ENCODE data around the gene DNAJC25. TPM values are rescaled to one million over a fixed set of nuclear protein-coding genes. Genes with fewer than 3 reads are reported as not detected.

Gene DNAJC25
- total and polyA plus RNA-seq, 12 donors, result 9.1 to 36.0 (median 15.5) TPM

DNA sequence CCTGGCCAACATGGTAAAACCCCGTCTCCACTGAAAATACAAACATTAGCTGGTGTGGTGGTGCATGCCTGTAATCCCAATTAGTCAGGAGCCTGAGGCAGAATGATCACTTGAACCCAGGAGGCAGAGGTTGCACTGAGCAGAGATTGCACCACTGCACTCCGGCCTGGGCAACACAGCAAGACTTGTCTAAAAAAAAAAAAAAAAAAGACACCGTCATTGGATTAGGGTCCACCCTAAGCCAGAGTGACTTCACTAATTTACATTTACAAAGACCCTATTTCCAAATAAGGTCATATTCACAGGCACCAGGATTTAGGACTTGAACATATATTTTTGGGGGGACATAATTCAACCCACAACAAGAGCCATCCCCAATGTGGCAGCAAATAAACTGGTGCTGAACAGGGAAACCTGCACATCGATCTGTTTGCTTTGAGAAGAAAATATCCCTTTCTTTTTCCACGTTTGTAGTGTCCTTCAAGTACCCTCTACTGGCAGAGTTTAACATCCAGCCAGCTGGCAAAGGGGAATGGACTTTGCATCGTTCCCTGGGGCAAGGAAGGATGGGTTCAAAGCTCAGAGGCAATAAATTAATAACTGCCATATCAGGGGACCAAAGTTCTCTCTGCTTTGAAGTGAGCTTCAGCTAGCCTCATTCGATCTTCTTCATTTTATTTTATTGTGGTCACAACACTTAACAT, 3.7 kb upstream of the DNAJC25 start:
- Histone ChIP-seq H3K27ac (no peak overlapping the region), H3K9me3 (replicated peaks in 1 of 3) (no peaks in the 10 kb centered on the region), H3K4me3 (no peak overlapping the region), H3K4me1 (replicated peaks in 1 of 2) (peaks cover 16 to 18% of the 10 kb centered on the region in 2 donors), H3K36me3 (replicated peaks in 1 of 2) (no peaks in the 10 kb centered on the region), H3K27me3 (no peaks in the 10 kb centered on the region)
- intact Hi-C loops (cut with DNase I), result no loop called here
- 48 to 62% (median 53%) methylated on average over 7 of the region's 7 CpGs for WGBS, 4 donors
- TF ChIP-seq CTCF (IDR thresholded peaks at IDR 0.05) (no peak), POLR2A (IDR thresholded peaks at IDR 0.05) (no peak)
- DNase-seq, result peak in 1 of 7 donors; percentile 35

DNA sequence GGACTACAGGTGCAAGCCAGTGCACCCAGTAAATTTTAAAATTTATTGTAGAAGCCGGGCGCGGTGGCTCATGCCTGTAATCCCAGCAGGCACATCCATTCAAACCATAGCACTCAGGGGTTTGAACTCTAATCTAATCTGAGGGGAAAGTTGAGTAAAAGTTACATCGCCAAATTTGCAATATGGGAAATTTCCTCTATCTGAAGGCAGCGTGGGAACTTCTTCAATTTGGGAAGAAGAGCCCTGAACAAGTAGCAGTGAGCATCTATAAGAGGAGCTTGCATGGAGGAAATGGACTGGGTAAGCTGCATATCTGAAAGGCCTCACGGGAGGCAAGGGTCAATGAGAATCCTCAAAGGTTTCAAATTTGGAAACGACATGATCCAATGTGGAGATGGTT, 2.7 kb upstream of the DNAJC25 start:
- 87 to 95% (median 89%) methylated on average over 7 of the region's 7 CpGs for WGBS, 4 donors
- intact Hi-C loops (cut with DNase I), result no loop called here
- DNase-seq, result no peak

DNA sequence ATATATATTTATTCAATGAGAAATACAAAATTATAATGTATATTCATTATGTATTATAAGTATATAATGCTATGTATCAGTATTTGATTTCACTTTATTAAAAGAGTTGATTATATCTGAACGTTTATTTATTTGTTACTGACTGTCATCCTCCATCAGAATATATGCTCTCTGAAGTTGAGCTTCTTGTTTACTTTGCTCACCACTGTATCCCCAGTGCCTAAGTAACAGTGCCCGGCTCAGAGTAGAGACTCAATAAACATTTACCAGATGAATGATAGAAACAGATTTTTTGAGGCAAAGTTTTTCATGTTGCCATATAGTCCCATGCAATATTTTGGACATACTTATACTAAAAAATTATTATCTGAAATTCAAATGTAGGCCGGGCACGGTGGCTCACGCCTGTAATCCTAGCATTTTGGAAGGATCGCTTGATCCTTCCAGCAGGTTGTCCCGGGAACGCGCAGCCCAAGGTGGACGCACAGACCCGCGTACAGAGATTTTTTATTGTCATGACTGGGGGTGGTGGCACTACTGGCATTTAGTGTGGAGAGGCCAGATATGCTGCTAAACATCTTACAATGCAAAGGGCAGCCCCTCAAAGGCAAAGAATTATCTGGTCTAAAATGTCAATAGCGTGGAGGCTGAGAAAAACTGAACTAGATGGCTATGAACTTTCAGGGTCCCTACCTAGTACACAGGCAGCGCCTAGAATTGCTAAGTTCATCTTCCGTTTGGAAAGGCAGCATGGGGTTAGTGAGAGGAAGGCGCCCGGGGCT, 761 bp upstream of the DNAJC25 start:
- peak overlapping the region in 3 of 4 donors; percentile 35 to 99 (median 59) for H3K4me3 ChIP-seq
- peaks cover 14 to 34% of the 10 kb centered on the region in 2 donors for H3K4me1 ChIP-seq (replicated peaks in 1 of 2)
- TF ChIP-seq POLR2A (IDR thresholded peaks at IDR 0.05) (no peak), CTCF (IDR thresholded peaks at IDR 0.05) (no peak)
- H3K9me3 ChIP-seq (replicated peaks in 1 of 3), result no peaks in the 10 kb centered on the region
- intact Hi-C loops (cut with DNase I), result no loop called here
- no peak for DNase-seq
- peak overlapping the region in 2 of 5 donors; percentile 89 to 99 for H3K27ac ChIP-seq
- WGBS, 4 donors, result 4 to 8% (median 8%) methylated on average over 17 of the region's 17 CpGs
- H3K36me3 ChIP-seq (replicated peaks in 1 of 2), result no peaks in the 10 kb centered on the region
- no peaks in the 10 kb centered on the region for H3K27me3 ChIP-seq

More for the DNA sequence above, 2.7 kb upstream of the DNAJC25 start:
- Histone ChIP-seq H3K4me1 (replicated peaks in 1 of 2) (peaks cover 15 to 21% of the 10 kb centered on the region in 2 donors), H3K36me3 (replicated peaks in 1 of 2) (no peaks in the 10 kb centered on the region), H3K27ac (no peak overlapping the region), H3K27me3 (no peaks in the 10 kb centered on the region), H3K4me3 (no peak overlapping the region), H3K9me3 (replicated peaks in 1 of 3) (no peaks in the 10 kb centered on the region)
- TF ChIP-seq CTCF (IDR thresholded peaks at IDR 0.05) (no peak), POLR2A (IDR thresholded peaks at IDR 0.05) (no peak)

GRCh38 chr9:111630964-111631213, 245 bp upstream of the DNAJC25 start:
- Histone ChIP-seq H3K9me3 (replicated peaks in 1 of 3) (no peaks in the 10 kb centered on the region), H3K4me3 (peak overlapping the region in 3 of 4 donors; percentile 35 to 99 (median 59)), H3K27ac (peak overlapping the region in 2 of 5 donors; percentile 89 to 99), H3K27me3 (no peaks in the 10 kb centered on the region), H3K4me1 (replicated peaks in 1 of 2) (peaks cover 14 to 39% of the 10 kb centered on the region in 2 donors), H3K36me3 (replicated peaks in 1 of 2) (no peaks in the 10 kb centered on the region)
- TF ChIP-seq CTCF (IDR thresholded peaks at IDR 0.05) (no peak), POLR2A (IDR thresholded peaks at IDR 0.05) (no peak)
- intact Hi-C loops (cut with DNase I), result no loop called here
- no peak for DNase-seq
- WGBS, 4 donors, result 0 to 5% (median 1%) methylated on average over 6 to 14 of the region's 14 CpGs
